GM13976 (cell line): ENCODE results near the gene NCK1.
"Not testable (repeated sequence)": the region's sequence is repeated elsewhere in the genome, so short reads cannot be mapped to it uniquely, and the experiment has no call there.

Source experiments
- DNase-seq: peaks from one replicate; pipeline ENCODE4 v3.0.0; 2012; ENCODE audit warnings: low spot score
- CTCF ChIP-seq: IDR thresholded peaks from 2 replicates; pipeline ENCODE4 v1.5.1; 2012; ENCODE audit warnings: borderline replicate concordance, mild to moderate bottlenecking; ENCODE audit not compliant: insufficient read depth; ENCODE audit errors: extremely low read depth, missing control alignments, control extremely low read depth
- in situ Hi-C: fragments of 300-500 bp; cut with MboI; formaldehyde crosslinking; loops from one replicate; pipeline ENCODE4 v1.12.0; 2022; ENCODE audit warnings: low sequenced_read_pairs, mixed read lengths, inconsistent platforms; ENCODE audit not compliant: unreplicated experiment

The NCK1 gene

DNA sequence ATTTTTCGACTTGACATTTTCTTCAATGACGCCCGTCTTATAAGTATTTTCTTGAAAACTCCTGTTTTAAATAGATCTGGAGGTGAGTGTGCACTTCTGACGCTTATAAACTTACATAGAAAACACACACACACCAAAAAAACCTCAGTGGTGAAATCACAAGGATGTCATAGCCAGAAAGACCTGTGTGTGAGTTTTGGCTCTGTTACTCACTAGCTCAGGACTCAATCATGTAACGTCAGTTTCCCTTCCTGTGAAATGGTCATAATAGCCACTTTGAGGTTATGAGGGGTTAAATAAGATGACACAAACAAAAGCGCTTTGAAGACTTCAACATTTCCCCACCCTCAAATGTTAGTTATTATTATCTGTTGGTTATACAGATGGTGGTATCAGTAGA lies 97.6 kb downstream of the NCK1 start:
- no peak for DNase-seq
- TF ChIP-seq CTCF: no peak
- in situ Hi-C loops: no loop called here

DNA sequence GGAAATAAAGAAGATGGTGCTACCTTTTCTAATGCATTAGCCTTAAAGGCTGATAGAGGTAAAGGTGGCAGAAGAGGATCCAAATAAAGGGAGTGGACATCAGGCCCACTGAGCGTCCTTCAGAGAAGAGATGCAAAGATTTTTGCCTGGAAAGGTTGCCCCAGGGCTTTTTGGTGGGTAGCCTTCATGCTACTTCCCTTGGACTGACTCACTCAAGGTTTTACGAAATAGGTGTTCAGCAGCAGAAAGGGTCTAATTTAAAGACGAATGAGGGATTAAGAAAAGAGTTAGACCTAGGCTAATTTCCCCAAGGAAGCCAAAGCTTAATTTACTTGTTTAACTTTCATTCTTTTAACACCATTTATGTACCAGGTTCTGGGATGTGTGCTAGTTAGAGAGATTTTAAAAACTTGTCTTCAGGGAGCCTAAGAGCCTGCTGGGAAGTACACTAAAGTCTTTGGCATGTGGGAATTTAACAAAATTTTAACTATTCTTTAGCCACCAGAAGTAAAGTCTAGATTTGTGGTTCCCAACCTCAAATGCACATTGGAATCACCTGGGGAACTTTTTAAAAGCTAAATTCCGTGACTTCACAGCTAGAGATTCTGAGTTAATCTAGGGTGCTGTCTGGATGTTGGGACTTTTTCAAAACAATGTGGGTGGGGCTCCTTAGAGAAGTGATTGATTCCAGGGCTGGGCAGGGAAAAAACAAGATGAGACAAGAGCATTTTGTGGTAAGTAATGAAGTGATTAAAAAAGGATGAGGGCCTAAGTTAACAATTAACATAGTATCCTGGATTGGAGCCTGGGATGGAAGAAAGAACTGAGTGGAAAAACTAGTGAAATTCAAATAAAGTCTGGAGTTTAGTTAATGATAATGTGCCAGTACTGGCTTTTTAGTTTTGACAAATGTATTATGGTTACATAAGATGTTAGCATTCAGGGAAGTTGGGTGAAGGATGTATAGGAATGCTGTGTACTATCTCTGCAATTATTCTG lies 99.1 kb downstream of the NCK1 start:
- no peak for TF ChIP-seq CTCF
- DNase-seq: no peak
- in situ Hi-C loops: no loop called here

GRCh38 chr3:136962927-136963326 lies 100.9 kb downstream of the NCK1 start:
- TF ChIP-seq CTCF: no peak
- no peak for DNase-seq
- in situ Hi-C loops: no loop called here

DNA sequence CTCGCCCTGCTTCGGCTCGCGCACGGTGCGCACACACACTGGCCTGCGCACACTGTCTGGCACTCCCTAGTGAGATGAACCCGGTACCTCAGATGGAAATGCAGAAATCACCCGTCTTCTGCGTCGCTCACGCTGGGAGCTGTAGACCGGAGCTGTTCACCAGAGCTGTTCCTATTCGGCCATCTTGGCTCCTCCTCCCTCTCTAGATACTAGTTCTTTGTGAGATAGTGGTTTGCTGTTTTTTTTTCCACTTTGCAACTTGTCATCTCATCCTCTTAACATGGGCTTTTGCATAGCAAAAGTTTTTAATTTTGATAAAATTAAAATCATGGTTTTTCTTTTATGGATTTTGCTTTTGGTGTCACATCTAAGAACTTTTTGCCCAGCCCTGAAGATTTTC lies 107.5 kb downstream of the NCK1 start:
- in situ Hi-C loops: not testable (repeated sequence)

DNA sequence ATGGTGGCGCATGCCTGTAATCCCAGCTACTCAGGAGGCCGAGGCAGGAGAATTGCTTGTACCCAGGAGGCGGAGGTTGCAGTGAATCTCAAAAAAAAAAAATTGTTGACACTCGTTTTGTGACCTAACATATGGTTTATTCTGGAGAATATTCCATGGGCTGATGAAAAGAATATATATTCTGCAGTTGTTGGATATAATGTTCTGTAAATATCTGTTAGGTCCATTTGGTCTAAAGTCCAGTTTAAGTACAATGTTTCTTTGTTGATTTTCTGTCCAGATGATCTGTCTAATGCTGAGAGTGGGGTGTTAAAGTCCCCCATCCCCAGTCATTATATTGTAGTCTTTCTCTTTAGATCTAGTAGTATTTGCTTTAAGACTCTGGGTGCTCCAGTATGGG lies 111.3 kb downstream of the NCK1 start:
- DNase-seq: no peak
- in situ Hi-C loops: no loop called here
- TF ChIP-seq CTCF: no peak

More for the DNA sequence above, 107.5 kb downstream of the NCK1 start:
- not testable (repeated sequence) for DNase-seq

- TF ChIP-seq CTCF: no peak
- in situ Hi-C loops: no loop called here
- DNase-seq: no peak
Observed at GRCh38 chr3:136974670-136975069, 112.7 kb downstream of the NCK1 start.

- in situ Hi-C loops: no loop called here
- DNase-seq: no peak
- no peak for TF ChIP-seq CTCF
Observed at GRCh38 chr3:136979204-136979603, 117.2 kb downstream of the NCK1 start.
